ENCODE data around the gene CD47.

DNA sequence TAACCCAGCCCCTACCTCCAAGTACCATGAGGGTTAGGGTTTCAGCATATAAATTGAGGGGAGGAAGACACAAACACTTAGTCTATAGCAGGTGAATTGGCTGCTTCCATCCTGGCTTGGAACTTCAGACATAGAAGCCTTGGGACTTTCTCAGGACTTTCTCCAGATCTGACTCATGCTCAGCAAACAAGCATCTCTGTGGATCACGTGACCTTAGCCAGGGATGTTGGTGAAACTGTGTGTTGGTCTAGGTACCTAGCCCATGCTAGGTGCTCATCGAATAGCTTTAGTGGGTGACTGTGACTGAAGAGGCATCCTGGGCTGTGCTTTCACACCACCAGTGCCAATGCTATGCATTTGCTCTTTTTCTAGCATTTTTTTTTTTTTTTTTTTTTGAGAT lies 58.9 kb downstream of the CD47 start:
- TF ChIP-seq, protein P1, sequence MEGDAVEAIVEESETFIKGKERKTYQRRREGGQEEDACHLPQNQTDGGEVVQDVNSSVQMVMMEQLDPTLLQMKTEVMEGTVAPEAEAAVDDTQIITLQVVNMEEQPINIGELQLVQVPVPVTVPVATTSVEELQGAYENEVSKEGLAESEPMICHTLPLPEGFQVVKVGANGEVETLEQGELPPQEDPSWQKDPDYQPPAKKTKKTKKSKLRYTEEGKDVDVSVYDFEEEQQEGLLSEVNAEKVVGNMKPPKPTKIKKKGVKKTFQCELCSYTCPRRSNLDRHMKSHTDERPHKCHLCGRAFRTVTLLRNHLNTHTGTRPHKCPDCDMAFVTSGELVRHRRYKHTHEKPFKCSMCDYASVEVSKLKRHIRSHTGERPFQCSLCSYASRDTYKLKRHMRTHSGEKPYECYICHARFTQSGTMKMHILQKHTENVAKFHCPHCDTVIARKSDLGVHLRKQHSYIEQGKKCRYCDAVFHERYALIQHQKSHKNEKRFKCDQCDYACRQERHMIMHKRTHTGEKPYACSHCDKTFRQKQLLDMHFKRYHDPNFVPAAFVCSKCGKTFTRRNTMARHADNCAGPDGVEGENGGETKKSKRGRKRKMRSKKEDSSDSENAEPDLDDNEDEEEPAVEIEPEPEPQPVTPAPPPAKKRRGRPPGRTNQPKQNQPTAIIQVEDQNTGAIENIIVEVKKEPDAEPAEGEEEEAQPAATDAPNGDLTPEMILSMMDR (IDR thresholded peaks at IDR 0.05) = no peak
- TF ChIP-seq POLR2AphosphoS5 (IDR thresholded peaks at IDR 0.05) = no peak

Data from sigmoid colon (tissue), 4 donors.